Esophagus muscularis mucosa (tissue), 4 donors: ENCODE data around the gene TP53AIP1.

Experiments used
- EP300 ChIP-seq: sonication (generic); formaldehyde crosslinking; IDR thresholded peaks from one replicate; pipeline ENCODE4 v1.6.1; 2017; ENCODE audit warnings: antibody characterized with exemption
- POLR2A ChIP-seq: fragments of 450-650 bp; IDR thresholded peaks from one replicate; pipeline ENCODE4 v1.6.1; 2017; ENCODE audit warnings: antibody characterized with exemption, moderate library complexity, mild to moderate bottlenecking, low read depth
- POLR2AphosphoS5 ChIP-seq, 2 donors: sonication (generic); formaldehyde crosslinking; IDR thresholded peaks; one replicate each; pipeline ENCODE4 v1.6.1; 2017; ENCODE audit warnings: antibody characterized with exemption in 2 of 2
- TF ChIP-seq, protein P1 (sequence below), 3 experiments: fragments of 200-600 bp in 2 of 3; fragments of 450-650 bp in 1 of 3; sonication (generic) in 2 of 3; IDR thresholded peaks; one replicate each; pipeline ENCODE4 v1.5.1; 2017 to 2019; ENCODE audit warnings: antibody characterized with exemption in 3 of 3, mild to moderate bottlenecking in 2 of 3, moderate library complexity in 1 of 3

DNA sequence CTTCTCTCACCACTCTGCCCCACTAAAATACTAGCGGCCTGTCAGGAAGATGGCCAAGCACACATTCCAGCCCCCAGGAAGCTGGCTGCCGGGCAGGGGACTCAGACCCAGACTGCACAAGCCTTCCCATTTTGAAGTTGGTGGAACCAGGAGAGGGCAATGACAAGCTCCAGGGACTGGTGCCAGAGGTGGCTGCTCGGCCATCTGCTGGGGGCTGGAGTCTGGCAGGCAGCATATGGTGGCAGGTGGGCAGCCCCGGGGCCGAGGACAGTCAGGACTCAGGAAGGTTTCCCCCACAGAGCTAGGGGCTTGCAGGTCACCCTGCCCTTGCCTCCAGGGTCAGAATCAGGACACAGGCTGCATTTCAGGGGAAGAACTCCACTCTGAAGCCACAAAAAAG is 28.9 kb downstream of the TP53AIP1 start:
- TF ChIP-seq POLR2A (no peak), EP300 (no peak), POLR2AphosphoS5 (IDR thresholded peaks at IDR 0.05) (no peak)
- TF ChIP-seq, protein P1, sequence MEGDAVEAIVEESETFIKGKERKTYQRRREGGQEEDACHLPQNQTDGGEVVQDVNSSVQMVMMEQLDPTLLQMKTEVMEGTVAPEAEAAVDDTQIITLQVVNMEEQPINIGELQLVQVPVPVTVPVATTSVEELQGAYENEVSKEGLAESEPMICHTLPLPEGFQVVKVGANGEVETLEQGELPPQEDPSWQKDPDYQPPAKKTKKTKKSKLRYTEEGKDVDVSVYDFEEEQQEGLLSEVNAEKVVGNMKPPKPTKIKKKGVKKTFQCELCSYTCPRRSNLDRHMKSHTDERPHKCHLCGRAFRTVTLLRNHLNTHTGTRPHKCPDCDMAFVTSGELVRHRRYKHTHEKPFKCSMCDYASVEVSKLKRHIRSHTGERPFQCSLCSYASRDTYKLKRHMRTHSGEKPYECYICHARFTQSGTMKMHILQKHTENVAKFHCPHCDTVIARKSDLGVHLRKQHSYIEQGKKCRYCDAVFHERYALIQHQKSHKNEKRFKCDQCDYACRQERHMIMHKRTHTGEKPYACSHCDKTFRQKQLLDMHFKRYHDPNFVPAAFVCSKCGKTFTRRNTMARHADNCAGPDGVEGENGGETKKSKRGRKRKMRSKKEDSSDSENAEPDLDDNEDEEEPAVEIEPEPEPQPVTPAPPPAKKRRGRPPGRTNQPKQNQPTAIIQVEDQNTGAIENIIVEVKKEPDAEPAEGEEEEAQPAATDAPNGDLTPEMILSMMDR (IDR thresholded peaks at IDR 0.05): no peak
